Lower lobe of right lung (tissue), 2 donors: ENCODE data around the gene FLCN. TPM values are rescaled to one million over a fixed set of nuclear protein-coding genes. Genes with fewer than 3 reads are reported as not detected.
"Not testable (repeated sequence)": the region's sequence is repeated elsewhere in the genome, so short reads cannot be mapped to it uniquely, and the experiment has no call there.

Source experiments
- ATAC-seq, 2 donors: fragments of 200-7000 bp; cut with Tn5 transposase; one replicate each; pipeline ENCODE4 v1.9.1; 2020 to 2022; ENCODE audit warnings: mild to moderate bottlenecking in 2 of 2, moderate library complexity in 2 of 2
- DNase-seq: peaks from one replicate; pipeline ENCODE4 v3.0.0-alpha.2; 2020
- H3K27ac ChIP-seq: fragments of 200-600 bp; one replicate; pipeline ENCODE4 v1.8.0; 2022
- H3K27me3 ChIP-seq: fragments of 200-600 bp; one replicate; pipeline ENCODE4 v1.8.0; 2022; ENCODE audit warnings: low read depth
- H3K36me3 ChIP-seq: fragments of 200-600 bp; one replicate; pipeline ENCODE4 v1.8.0; 2022; ENCODE audit warnings: mild to moderate bottlenecking
- H3K4me1 ChIP-seq: fragments of 200-600 bp; one replicate; pipeline ENCODE4 v1.8.0; 2022
- H3K4me3 ChIP-seq: fragments of 200-600 bp; one replicate; pipeline ENCODE4 v1.8.0; 2022; ENCODE audit warnings: mild to moderate bottlenecking
- H3K9me3 ChIP-seq: fragments of 200-600 bp; one replicate; pipeline ENCODE4 v1.8.0; 2022
- CTCF ChIP-seq: fragments of 200-600 bp; IDR thresholded peaks from one replicate; pipeline ENCODE4 v1.8.0; 2022; ENCODE audit warnings: antibody characterized with exemption, mild to moderate bottlenecking
- intact Hi-C: fragments of 100-400 bp; cut with DNase I; formaldehyde crosslinking; loops from one replicate; pipeline ENCODE4 v1.11.0; 2022
- total RNA-seq: library from RNA; stranded (reverse); fragmentation: NEBNext Ultra II Directional; extraction: Animal tissue kit (Norgen Biotek cat#: 25700); gene quantifications from one replicate; pipeline ENCODE4 v1.2.1, GENCODE V29; 2021
- donor health status: DM: no; HTN: yes; CAD: no; lungs with severe emphysema.

FLCN gene
- total RNA-seq, 1 donor from 2014 or later = 92.6 TPM

- H3K9me3 ChIP-seq = no peaks in the 10 kb centered on the region
- H3K4me1 ChIP-seq = peaks cover 56% of the 10 kb centered on the region
- TF ChIP-seq CTCF = no peak
- ATAC-seq (peak; percentile 6 to 39), DNase-seq (no peak)
- H3K27ac ChIP-seq = peak overlapping the region; percentile 37
- no peak overlapping the region for H3K4me3 ChIP-seq
- no peaks in the 10 kb centered on the region for H3K27me3 ChIP-seq
- H3K36me3 ChIP-seq = peaks cover 62% of the 10 kb centered on the region
- intact Hi-C loops = no loop called here
Observed at GRCh38 chr17:17186551-17187505, 50.1 kb downstream of the FLCN start.

GRCh38 chr17:17186051-17186450, 50.9 kb downstream of the FLCN start:
- Histone ChIP-seq H3K36me3 (peaks cover 64% of the 10 kb centered on the region), H3K9me3 (no peaks in the 10 kb centered on the region), H3K4me3 (no peak overlapping the region), H3K27ac (peak overlapping the region; percentile 37), H3K4me1 (peaks cover 48% of the 10 kb centered on the region), H3K27me3 (no peaks in the 10 kb centered on the region)
- peak; percentile 67 for DNase-seq
- no peak for TF ChIP-seq CTCF
- peak; percentile 57 to 78 for ATAC-seq
- intact Hi-C loops = no loop called here

- ATAC-seq, H3K27me3 ChIP-seq, H3K4me3 ChIP-seq, H3K9me3 ChIP-seq, intact Hi-C loops, DNase-seq, H3K27ac ChIP-seq: not testable (repeated sequence)
- H3K4me1 ChIP-seq = peaks cover 43% of the 10 kb centered on the region
- peaks cover 72% of the 10 kb centered on the region for H3K36me3 ChIP-seq
Observed at GRCh38 chr17:17184985-17185757, 51.8 kb downstream of the FLCN start.

GRCh38 chr17:17183744-17184143, 53.2 kb downstream of the FLCN start:
- Histone ChIP-seq H3K27me3 (no peaks in the 10 kb centered on the region), H3K9me3 (no peaks in the 10 kb centered on the region), H3K27ac (no peak overlapping the region), H3K4me1 (peaks cover 43% of the 10 kb centered on the region), H3K4me3 (no peak overlapping the region), H3K36me3 (peaks cover 75% of the 10 kb centered on the region)
- ATAC-seq (peak; percentile 41 to 59), DNase-seq (no peak)
- no peak for TF ChIP-seq CTCF
- intact Hi-C loops = no loop called here

GRCh38 chr17:17182598-17183136, 54.3 kb downstream of the FLCN start:
- no peak for TF ChIP-seq CTCF
- Histone ChIP-seq H3K27ac (no peak overlapping the region), H3K27me3 (no peaks in the 10 kb centered on the region), H3K4me3 (no peak overlapping the region), H3K9me3 (no peaks in the 10 kb centered on the region), H3K4me1 (peaks cover 38% of the 10 kb centered on the region), H3K36me3 (peaks cover 76% of the 10 kb centered on the region)
- intact Hi-C loops = no loop called here
- ATAC-seq (no peak), DNase-seq (no peak)
